IMR-90 (cell line): ENCODE data around the gene PTPRC. TPM values are rescaled to one million over a fixed set of nuclear protein-coding genes. Genes with fewer than 3 reads are reported as not detected.

Experiments used
- ATAC-seq: fragments of 200-7000 bp; cut with Tn5 transposase; 2 replicates; pipeline ENCODE4 v1.9.1; 2020; ENCODE audit warnings: low read depth, mild to moderate bottlenecking, moderate library complexity
- BruUV-seq: library from RNA; stranded (reverse); fragments of 400-500 nt; replicated peaks from 2 replicates; lab custom pipeline; 2021; lab: Mats Ljungman, UMichigan
- CTCF ChIA-PET: fragments of 300-600 bp; formaldehyde crosslinking; extraction: SDS; loops from one replicate; lab custom pipeline; 2021; ENCODE audit warnings: antibody characterized with exemption; lab: Yijun Ruan, JAX
- POLR2A ChIA-PET: fragments of 300-600 bp; sonication (Branson Sonifier 250); formaldehyde crosslinking; loops from one replicate; lab custom pipeline; 2022; ENCODE audit warnings: antibody characterized with exemption; ENCODE audit not compliant: unreplicated experiment; lab: Charles Lee
- DNase-seq: peaks from one replicate; pipeline ENCODE4 v3.0.0; 2013
- H2AFZ ChIP-seq: replicated peaks from 2 replicates; pipeline ENCODE3; 2013; ENCODE audit warnings: low read length, mild to moderate bottlenecking; ENCODE audit not compliant: poor library complexity
- H2AK5ac ChIP-seq: 2 replicates; pipeline ENCODE4 v1.6.1; 2013; ENCODE audit warnings: low read depth, low read length, inconsistent platforms
- H2AK9ac ChIP-seq: replicated peaks from 2 replicates; pipeline ENCODE3; 2013; ENCODE audit warnings: mild to moderate bottlenecking, low read depth, low read length, moderate library complexity; ENCODE audit not compliant: poor library complexity
- H2BK120ac ChIP-seq: 2 replicates; pipeline ENCODE4 v1.6.1; 2013; ENCODE audit warnings: low read depth, low read length, inconsistent platforms
- H2BK15ac ChIP-seq: 3 replicates; pipeline ENCODE4 v1.6.1; 2013; ENCODE audit warnings: low read depth, low read length, inconsistent platforms
- H2BK20ac ChIP-seq: 2 replicates; pipeline ENCODE4 v1.6.1; 2013; ENCODE audit warnings: low read depth, mild to moderate bottlenecking, inconsistent platforms, low read length, moderate library complexity
- H2BK5ac ChIP-seq: 2 replicates; pipeline ENCODE4 v1.6.1; 2013; ENCODE audit warnings: mild to moderate bottlenecking, low read depth, low read length, inconsistent platforms; ENCODE audit not compliant: poor library complexity, severe bottlenecking
- H3K14ac ChIP-seq: replicated peaks from 2 replicates; pipeline ENCODE4 v1.6.1; 2013; ENCODE audit warnings: low read depth, low read length, inconsistent platforms
- H3K18ac ChIP-seq: 2 replicates; pipeline ENCODE4 v1.6.1; 2013; ENCODE audit warnings: low read depth, low read length, control low read depth
- H3K23ac ChIP-seq: 2 replicates; pipeline ENCODE4 v1.6.1; 2013; ENCODE audit warnings: low read depth, low read length, inconsistent platforms
- H3K27ac ChIP-seq: 2 replicates; pipeline ENCODE4 v1.5.1; 2013; ENCODE audit warnings: mild to moderate bottlenecking, control low read depth, low read length; ENCODE audit not compliant: insufficient read depth
- H3K27me3 ChIP-seq: 2 replicates; pipeline ENCODE4 v1.6.1; 2013; ENCODE audit warnings: low read length; ENCODE audit not compliant: control insufficient read depth, insufficient read depth
- H3K36me3 ChIP-seq: 2 replicates; pipeline ENCODE4 v1.6.1; 2013; ENCODE audit warnings: low read length, mixed read lengths; ENCODE audit not compliant: control insufficient read depth, insufficient read depth
- H3K4ac ChIP-seq: 2 replicates; pipeline ENCODE4 v1.6.1; 2013; ENCODE audit warnings: low read depth, low read length, inconsistent platforms
- H3K4me1 ChIP-seq: 2 replicates; pipeline ENCODE4 v1.6.1; 2013; ENCODE audit warnings: low read length, mixed read lengths; ENCODE audit not compliant: control insufficient read depth, insufficient read depth
- H3K4me2 ChIP-seq: 2 replicates; pipeline ENCODE4 v1.6.1; 2013; ENCODE audit warnings: low read depth, mild to moderate bottlenecking, control low read depth, low read length, moderate library complexity
- H3K4me3 ChIP-seq: 2 replicates; pipeline ENCODE4 v1.5.1; 2013; ENCODE audit warnings: low read depth, mild to moderate bottlenecking, control low read depth, low read length, moderate library complexity; ENCODE audit not compliant: insufficient read depth
- H3K56ac ChIP-seq: 2 replicates; pipeline ENCODE4 v1.6.1; 2013; ENCODE audit warnings: low read length, inconsistent platforms; ENCODE audit not compliant: insufficient read depth; ENCODE audit errors: extremely low read depth
- H3K79me1 ChIP-seq, 2 experiments: 2 replicates each; pipeline ENCODE4 v1.6.1; 2013; ENCODE audit warnings: low read length in 2 of 2, inconsistent platforms in 1 of 2, low read depth in 1 of 2
- H3K9ac ChIP-seq: 2 replicates; pipeline ENCODE4 v1.6.1; 2013; ENCODE audit warnings: low read depth, low read length, control low read depth
- H3K9me1 ChIP-seq: 2 replicates; pipeline ENCODE4 v1.6.1; 2013; ENCODE audit warnings: low read length, inconsistent platforms; ENCODE audit not compliant: insufficient read depth
- H3K9me3 ChIP-seq: 2 replicates; pipeline ENCODE4 v1.6.1; 2013; ENCODE audit warnings: low read length; ENCODE audit not compliant: control insufficient read depth, insufficient read depth
- H4K20me1 ChIP-seq: 2 replicates; pipeline ENCODE4 v1.6.1; 2013; ENCODE audit warnings: low read length, inconsistent platforms; ENCODE audit not compliant: insufficient read depth
- H4K5ac ChIP-seq: 2 replicates; pipeline ENCODE4 v1.6.1; 2013; ENCODE audit warnings: mild to moderate bottlenecking, low read depth, low read length, control low read depth
- H4K8ac ChIP-seq, 2 experiments: 2 replicates each; pipeline ENCODE4 v1.6.1; 2013; ENCODE audit warnings: low read depth in 2 of 2, low read length in 2 of 2, control low read depth in 1 of 2, inconsistent platforms in 1 of 2
- H4K91ac ChIP-seq: 2 replicates; pipeline ENCODE4 v1.6.1; 2013; ENCODE audit warnings: low read depth, low read length, inconsistent platforms; ENCODE audit not compliant: insufficient read depth
- BHLHE40 ChIP-seq: fragments of 150-350 bp; IDR thresholded peaks from 2 replicates; pipeline ENCODE4 v1.6.1; 2016; ENCODE audit warnings: mild to moderate bottlenecking, low read depth, low read length
- CEBPB ChIP-seq: IDR thresholded peaks from 2 replicates; pipeline ENCODE4 v1.6.1; 2012; ENCODE audit warnings: low read depth, low read length, improper control_type of control experiment
- MAZ ChIP-seq: IDR thresholded peaks from 2 replicates; pipeline ENCODE4 v1.6.1; 2012; ENCODE audit warnings: low read depth, mild to moderate bottlenecking, low read length, improper control_type of control experiment, moderate library complexity, borderline replicate concordance
- NFE2L2 ChIP-seq: fragments of 150-350 bp; IDR thresholded peaks from 2 replicates; pipeline ENCODE4 v1.6.1; 2016; ENCODE audit warnings: low read depth, mild to moderate bottlenecking, low read length
- RAD21 ChIP-seq: IDR thresholded peaks from 2 replicates; pipeline ENCODE4 v1.6.1; 2012; ENCODE audit warnings: low read length, improper control_type of control experiment
- RFX5 ChIP-seq: IDR thresholded peaks from 2 replicates; pipeline ENCODE4 v1.8.0; 2012; ENCODE audit warnings: low read depth, mild to moderate bottlenecking, low read length, moderate library complexity
- USF2 ChIP-seq: fragments of 150-350 bp; IDR thresholded peaks from 2 replicates; pipeline ENCODE4 v1.6.1; 2017; ENCODE audit warnings: mild to moderate bottlenecking, antibody characterized with exemption, low read length, low read depth
- WGBS, 2 experiments: methylation state at CpG; one replicate each; pipeline versions ENCODE4 v1.1.5 to v1.1.7; 2013; ENCODE audit warnings: missing lambda C conversion rate in 2 of 2; ENCODE audit not compliant: insufficient read length in 1 of 2; ENCODE audit errors: extremely low coverage in 2 of 2; 5-methylcytosine and 5-hydroxymethylcytosine counted together
- dilution Hi-C: fragments of 300-500 bp; cut with HindIII; formaldehyde crosslinking; loops from one replicate; pipeline ENCODE4 v1.14.3; 2018; ENCODE audit warnings: low sequenced_read_pairs; ENCODE audit not compliant: unreplicated experiment
- in situ Hi-C: fragments of 300-500 bp; cut with MboI; formaldehyde crosslinking; loops from 3 replicates; pipeline ENCODE4 v1.14.3; 2019; ENCODE audit warnings: low sequenced_read_pairs, inconsistent platforms, mixed read lengths
- intact Hi-C: fragments of 100-400 bp; cut with micrococcal nuclease; formaldehyde crosslinking; loops from 2 replicates; pipeline ENCODE4 v1.10.0; 2022
- polyA plus RNA-seq, 3 experiments: library from polyadenylated mRNA; depleted of rRNA; stranded (reverse); fragments of >200 nt; gene quantifications; 2 replicates each; pipeline ENCODE4 v1.2.3, GENCODE V29; 2012; ENCODE audit warnings: low replicate concordance in 1 of 3
- total RNA-seq: library from RNA; depleted of rRNA; stranded (reverse); fragments of >200 nt; gene quantifications from 2 replicates; pipeline ENCODE4 v1.2.3, GENCODE V29; 2012
- TF ChIP-seq, protein P1 (sequence below): fragments of 150-350 bp; IDR thresholded peaks from 2 replicates; pipeline ENCODE4 v1.6.1; 2016; ENCODE audit warnings: low read depth, mild to moderate bottlenecking, low read length, moderate library complexity, borderline replicate concordance

PTPRC gene
- total and polyA plus RNA-seq, 2 of the 4 experiments (the other 2 are of a cell fraction) = not detected

DNA sequence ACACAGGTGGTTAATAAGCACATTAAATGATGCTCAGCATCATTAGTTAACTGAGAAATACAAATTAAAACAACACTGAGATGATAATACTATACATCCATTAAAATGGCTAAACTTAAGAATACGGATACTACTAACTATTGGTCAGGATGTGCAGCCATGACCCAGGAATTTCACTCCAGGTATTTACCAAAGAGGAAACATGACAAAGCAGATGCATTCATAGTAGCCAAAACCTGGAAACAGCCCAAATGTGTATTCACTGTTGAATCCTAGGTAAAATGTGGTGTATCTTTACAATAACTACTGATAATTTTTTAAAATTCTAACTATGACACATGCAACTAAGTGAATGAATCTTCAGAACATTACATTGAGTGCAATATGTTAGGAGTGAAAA lies 73.0 kb downstream of the PTPRC start:
- WGBS, 2 experiments = no CpG with 5 or more reads among the region's 1 CpG
- no peak overlapping the region for H3K14ac ChIP-seq
- no peak overlapping the region for H2AK9ac ChIP-seq
- no peaks in the 10 kb centered on the region; the same call in 1 of the 2 replicates for H3K4me1 ChIP-seq
- no peak overlapping the region for H3K27ac ChIP-seq
- H2BK20ac ChIP-seq = no peak overlapping the region
- H2BK15ac ChIP-seq = no peak overlapping the region
- no peaks in the 10 kb centered on the region for H3K79me1 ChIP-seq
- H2AK5ac ChIP-seq = no peak overlapping the region
- DNase-seq (no peak), ATAC-seq (no peak)
- BruUV-seq = no TSS peak
- no peak overlapping the region for H2BK5ac ChIP-seq
- no peak overlapping the region for H4K8ac ChIP-seq
- H3K4me2 ChIP-seq = no peak overlapping the region
- intact Hi-C loops (no loop called here), in situ Hi-C loops (no loop called here), dilution Hi-C loops (no loop called here)
- H3K27me3 ChIP-seq = no peaks in the 10 kb centered on the region
- TF ChIP-seq RFX5 (no peak), CEBPB (no peak), NFE2L2 (no peak), BHLHE40 (no peak), RAD21 (no peak), USF2 (no peak), MAZ (no peak)
- TF ChIP-seq, protein P1, sequence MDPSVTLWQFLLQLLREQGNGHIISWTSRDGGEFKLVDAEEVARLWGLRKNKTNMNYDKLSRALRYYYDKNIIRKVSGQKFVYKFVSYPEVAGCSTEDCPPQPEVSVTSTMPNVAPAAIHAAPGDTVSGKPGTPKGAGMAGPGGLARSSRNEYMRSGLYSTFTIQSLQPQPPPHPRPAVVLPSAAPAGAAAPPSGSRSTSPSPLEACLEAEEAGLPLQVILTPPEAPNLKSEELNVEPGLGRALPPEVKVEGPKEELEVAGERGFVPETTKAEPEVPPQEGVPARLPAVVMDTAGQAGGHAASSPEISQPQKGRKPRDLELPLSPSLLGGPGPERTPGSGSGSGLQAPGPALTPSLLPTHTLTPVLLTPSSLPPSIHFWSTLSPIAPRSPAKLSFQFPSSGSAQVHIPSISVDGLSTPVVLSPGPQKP = no peak
- no peak overlapping the region for H3K4me3 ChIP-seq
- no peak overlapping the region for H2AFZ ChIP-seq
- POLR2A ChIA-PET = no interaction called here
- H3K9me3 ChIP-seq = no peaks in the 10 kb centered on the region
- no peak overlapping the region for H3K23ac ChIP-seq
- no peaks in the 10 kb centered on the region; the same call in 1 of the 2 replicates for H3K9me1 ChIP-seq
- no peak overlapping the region for H3K9ac ChIP-seq
- no peak overlapping the region for H3K18ac ChIP-seq
- no peak overlapping the region for H3K56ac ChIP-seq
- H2BK120ac ChIP-seq = no peak overlapping the region
- no peak overlapping the region for H3K4ac ChIP-seq
- no peak overlapping the region for H4K5ac ChIP-seq
- H4K91ac ChIP-seq = no peak overlapping the region
- CTCF ChIA-PET = interaction anchor here (0.9 kb wide), 1 partner anchor 11 kb away, joined by 3 read pairs; no protein-coding TSS in a partner anchor
- no peaks in the 10 kb centered on the region for H3K36me3 ChIP-seq
- H4K20me1 ChIP-seq = no peaks in the 10 kb centered on the region
